LNCAP (cell line): ENCODE measurements around the gene CYP27B1.

ENCODE experiments used
- CTCF ChIP-seq: fragments of 450-650 bp; IDR thresholded peaks from 2 replicates; pipeline ENCODE4 v1.5.1; 2017; ENCODE audit warnings: mild to moderate bottlenecking

CYP27B1 gene

DNA sequence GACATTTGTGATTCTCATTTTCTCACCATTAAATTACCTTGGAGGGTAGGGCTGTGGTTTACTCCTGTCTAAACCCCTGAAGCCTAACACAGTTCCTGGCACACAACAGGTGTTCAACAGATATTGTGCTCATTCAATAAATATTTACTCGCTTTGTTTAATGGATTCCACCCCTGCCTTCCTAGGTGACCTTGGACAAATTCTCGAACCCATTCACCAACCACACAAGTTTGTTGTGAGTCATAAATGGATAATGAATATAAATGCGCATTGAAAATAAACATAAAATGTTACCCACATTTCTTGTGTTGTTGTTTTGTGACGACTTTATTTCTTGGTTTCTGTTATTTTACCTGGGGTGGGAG is 15.3 kb upstream of the CYP27B1 start:
- no peak for TF ChIP-seq CTCF

DNA sequence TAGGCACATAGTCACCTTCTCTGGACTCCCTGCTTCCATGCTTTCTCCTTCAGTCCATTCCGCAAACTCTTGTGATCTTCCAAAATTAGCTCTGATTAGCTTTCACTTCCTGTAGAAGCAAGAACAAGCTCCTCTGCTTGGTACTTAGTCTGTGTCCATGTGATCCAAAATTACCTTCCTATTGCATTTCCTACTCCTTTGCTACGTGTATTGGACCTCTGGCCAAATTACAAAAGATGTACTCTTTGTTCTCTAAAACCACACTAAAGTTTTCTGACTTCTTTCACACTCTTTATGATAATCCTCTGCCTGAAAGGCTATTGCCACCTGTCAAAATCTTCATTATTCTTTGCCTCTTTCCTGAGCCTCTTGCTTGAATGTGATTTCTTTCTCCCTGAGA is 14.9 kb upstream of the CYP27B1 start:
- no peak for TF ChIP-seq CTCF

GRCh38 chr12:57781244-57781643 is 14.4 kb upstream of the CYP27B1 start:
- no peak for TF ChIP-seq CTCF

DNA sequence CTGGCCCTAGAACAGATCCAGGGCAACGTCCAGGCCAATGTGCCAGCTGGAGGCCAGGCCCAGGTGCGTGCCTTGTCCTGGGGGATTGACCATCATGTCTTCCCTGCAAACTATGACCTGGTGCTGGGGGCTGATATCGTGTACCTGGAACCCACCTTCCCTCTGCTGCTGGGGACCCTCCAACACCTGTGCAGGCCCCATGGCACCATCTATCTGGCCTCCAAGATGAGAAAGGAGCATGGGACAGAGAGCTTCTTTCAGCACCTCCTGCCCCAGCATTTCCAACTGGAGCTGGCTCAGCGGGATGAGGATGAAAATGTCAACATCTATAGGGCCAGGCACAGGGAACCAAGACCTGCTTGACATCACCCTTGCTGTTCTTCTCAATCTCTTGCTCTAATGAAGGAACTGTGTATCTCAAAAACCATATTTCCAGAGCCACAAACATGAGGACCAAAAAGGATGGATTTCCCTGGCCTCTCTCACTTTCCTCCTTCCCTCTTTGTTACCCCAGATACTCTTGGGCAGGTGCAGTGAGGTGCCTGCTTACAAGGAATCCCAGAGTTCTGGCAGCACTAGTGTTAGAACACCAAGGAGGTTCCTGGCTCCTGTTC is 13.5 kb upstream of the CYP27B1 start:
- TF ChIP-seq CTCF = no peak

GRCh38 chr12:57779736-57780135 is 12.9 kb upstream of the CYP27B1 start:
- TF ChIP-seq CTCF = no peak

DNA sequence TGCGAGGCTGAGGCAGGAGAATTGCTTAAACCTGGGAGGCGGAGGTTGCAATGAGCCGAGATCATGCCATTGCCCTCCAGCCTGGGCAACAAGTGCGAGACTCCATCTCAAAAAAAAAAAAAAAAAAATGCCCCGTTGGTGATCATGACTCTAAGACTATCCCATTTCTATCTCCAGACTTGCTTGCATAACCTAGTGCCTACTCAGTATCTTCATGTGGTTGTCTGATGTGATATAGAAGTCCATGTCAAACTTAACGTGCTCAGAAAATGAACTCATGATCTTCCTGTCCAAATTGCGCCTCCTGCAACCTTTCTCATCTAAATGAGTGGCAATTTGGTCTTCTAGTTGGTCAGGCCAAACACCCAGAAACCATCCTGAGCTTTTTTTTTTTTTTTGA is 11.0 kb upstream of the CYP27B1 start:
- no peak for TF ChIP-seq CTCF

DNA sequence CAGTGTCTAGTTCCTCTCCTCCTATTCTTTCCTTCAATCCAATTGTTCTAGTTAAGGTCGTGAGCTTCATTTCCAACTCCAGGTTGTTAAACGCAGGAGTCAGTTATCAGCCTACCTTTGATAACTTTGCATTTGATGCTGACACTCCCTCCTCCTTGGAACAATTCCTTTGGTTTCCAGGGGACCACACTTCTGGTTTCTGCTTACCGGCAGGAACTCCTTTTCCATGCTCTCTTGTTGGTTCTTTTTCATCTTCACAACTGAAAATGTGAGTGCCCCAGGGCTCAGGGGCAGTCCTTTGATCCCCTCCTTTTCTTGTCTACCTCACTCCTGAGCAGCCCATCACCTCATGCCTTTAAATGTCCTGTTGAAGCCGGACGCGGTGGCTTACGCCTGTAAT is 10.5 kb upstream of the CYP27B1 start:
- TF ChIP-seq CTCF = no peak

- TF ChIP-seq CTCF = no peak
These were observed 9.3 kb upstream of the CYP27B1 start for GRCh38 chr12:57776247-57776587.
